ENCODE measurements around the gene ATXN10.

GRCh38 chr22:45750626-45751025 is 79.0 kb downstream of the ATXN10 start:
- TF ChIP-seq CTCF (IDR thresholded peaks at IDR 0.05 in 2 of 3, conservative IDR thresholded peaks at IDR 0.05 in 1 of 3; ENCODE audit: borderline replicate concordance in 1 of 3, insufficient read depth in 1 of 3, low read depth in 2 of 3, low read length in 2 of 3) (no peak), TCF7L2 (IDR thresholded peaks at IDR 0.05; ENCODE audit: borderline replicate concordance, extremely low read depth, insufficient read depth, insufficient read length) (no peak), EZH2phosphoT487 (IDR thresholded peaks at IDR 0.05; ENCODE audit: borderline replicate concordance) (no peak), RAD21 (IDR thresholded peaks at IDR 0.05; ENCODE audit: low read depth) (no peak), YY1 (IDR thresholded peaks at IDR 0.05; ENCODE audit: extremely low read depth, insufficient replicate concordance, low read depth, low read length) (no peak), POLR2AphosphoS5 (IDR thresholded peaks at IDR 0.05; ENCODE audit: low read depth, low read length) (no peak), ZNF274 (IDR thresholded peaks at IDR 0.05; ENCODE audit: low read depth, low read length) (no peak), POLR2A (IDR thresholded peaks at IDR 0.05; ENCODE audit: borderline replicate concordance, extremely low read depth, insufficient read depth, insufficient read length) (no peak), EZH2 (IDR thresholded peaks at IDR 0.05) (no peak)
